MM.1S (cell line): ENCODE measurements around the gene PAAF1.
"Not testable (repeated sequence)": the region's sequence is repeated elsewhere in the genome, so short reads cannot be mapped to it uniquely, and the experiment has no call there.

Experiments used
- EZH2 ChIP-seq: fragments of 300-600 bp; sonication (generic); optimal IDR thresholded peaks from 2 replicates; pipeline ENCODE3; 2017; ENCODE audit warnings: low read depth, mild to moderate bottlenecking, antibody characterized with exemption, low read length, mixed read lengths
- EZH2phosphoT487 ChIP-seq: fragments of 300-600 bp; sonication (generic); IDR thresholded peaks from 2 replicates; pipeline ENCODE4 v1.6.1; 2018; ENCODE audit warnings: antibody characterized with exemption, low read length
- TF ChIP-seq, protein P1 (sequence below): fragments of 300-600 bp; sonication (generic); IDR thresholded peaks from 2 replicates; pipeline ENCODE4 v1.5.1; 2016; ENCODE audit warnings: antibody characterized with exemption, low read length, mixed read lengths

DNA sequence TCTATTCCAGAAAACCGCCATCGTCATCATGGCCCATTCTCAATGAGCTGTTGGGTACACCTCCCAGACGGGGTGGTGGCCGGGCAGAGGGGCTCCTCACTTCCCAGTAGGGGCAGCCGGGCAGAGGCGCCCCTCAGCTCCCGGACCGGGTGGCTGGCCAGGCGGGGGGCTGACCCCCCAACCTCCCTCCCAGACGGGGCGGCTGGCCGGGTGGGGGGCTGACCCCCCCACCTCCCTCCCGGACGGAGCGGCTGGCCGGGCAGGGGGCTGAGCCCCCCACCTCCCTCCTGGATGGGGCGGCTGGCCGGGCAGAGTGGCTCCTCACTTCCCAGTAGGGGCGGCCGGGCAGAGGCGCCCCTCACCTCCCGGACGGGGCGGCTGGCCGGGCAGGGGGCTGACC is 59.2 kb downstream of the PAAF1 start:
- TF ChIP-seq, protein P1, sequence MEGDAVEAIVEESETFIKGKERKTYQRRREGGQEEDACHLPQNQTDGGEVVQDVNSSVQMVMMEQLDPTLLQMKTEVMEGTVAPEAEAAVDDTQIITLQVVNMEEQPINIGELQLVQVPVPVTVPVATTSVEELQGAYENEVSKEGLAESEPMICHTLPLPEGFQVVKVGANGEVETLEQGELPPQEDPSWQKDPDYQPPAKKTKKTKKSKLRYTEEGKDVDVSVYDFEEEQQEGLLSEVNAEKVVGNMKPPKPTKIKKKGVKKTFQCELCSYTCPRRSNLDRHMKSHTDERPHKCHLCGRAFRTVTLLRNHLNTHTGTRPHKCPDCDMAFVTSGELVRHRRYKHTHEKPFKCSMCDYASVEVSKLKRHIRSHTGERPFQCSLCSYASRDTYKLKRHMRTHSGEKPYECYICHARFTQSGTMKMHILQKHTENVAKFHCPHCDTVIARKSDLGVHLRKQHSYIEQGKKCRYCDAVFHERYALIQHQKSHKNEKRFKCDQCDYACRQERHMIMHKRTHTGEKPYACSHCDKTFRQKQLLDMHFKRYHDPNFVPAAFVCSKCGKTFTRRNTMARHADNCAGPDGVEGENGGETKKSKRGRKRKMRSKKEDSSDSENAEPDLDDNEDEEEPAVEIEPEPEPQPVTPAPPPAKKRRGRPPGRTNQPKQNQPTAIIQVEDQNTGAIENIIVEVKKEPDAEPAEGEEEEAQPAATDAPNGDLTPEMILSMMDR = not testable (repeated sequence)
- not testable (repeated sequence) for TF ChIP-seq EZH2, EZH2phosphoT487
